Measurements from ENCODE around the gene RAP2C.
"Not testable (repeated sequence)": the region's sequence is repeated elsewhere in the genome, so short reads cannot be mapped to it uniquely, and the experiment has no call there.

Gene RAP2C

GRCh38 chrX:132199941-132200340, 19.3 kb downstream of the RAP2C start:
- no peak for DNase-seq (ENCODE audit: low read depth)

GRCh38 chrX:132193872-132194574, 25.2 kb downstream of the RAP2C start:
- no peak for DNase-seq (ENCODE audit: low read depth)

- DNase-seq (ENCODE audit: low read depth) = no peak
Measured at GRCh38 chrX:132191938-132192337, 27.3 kb downstream of the RAP2C start.

- no peak for DNase-seq (ENCODE audit: low read depth)
Measured at GRCh38 chrX:132188175-132188574, 31.1 kb downstream of the RAP2C start.

- no peak for DNase-seq (ENCODE audit: low read depth)
Measured at GRCh38 chrX:132187451-132187850, 31.8 kb downstream of the RAP2C start.

- no peak for DNase-seq (ENCODE audit: low read depth)
Measured at GRCh38 chrX:132184871-132185270, 34.4 kb downstream of the RAP2C start.

GRCh38 chrX:132181364-132181763, 37.9 kb downstream of the RAP2C start:
- no peak for DNase-seq (ENCODE audit: low read depth)

- no peak for DNase-seq (ENCODE audit: low read depth)
Measured at GRCh38 chrX:132180929-132181328, 38.3 kb downstream of the RAP2C start.

- no peak for DNase-seq (ENCODE audit: low read depth)
Measured at GRCh38 chrX:132173647-132174046, 45.6 kb downstream of the RAP2C start.

- DNase-seq (ENCODE audit: low read depth) = no peak
Measured at GRCh38 chrX:132171881-132172280, 47.4 kb downstream of the RAP2C start.

GRCh38 chrX:132171478-132171877, 47.8 kb downstream of the RAP2C start:
- DNase-seq (ENCODE audit: low read depth) = no peak

- DNase-seq (ENCODE audit: low read depth) = no peak
Measured at GRCh38 chrX:132169554-132169953, 49.7 kb downstream of the RAP2C start.

GRCh38 chrX:132165651-132166050, 53.6 kb downstream of the RAP2C start:
- DNase-seq (ENCODE audit: low read depth) = no peak

GRCh38 chrX:132165005-132165404, 54.2 kb downstream of the RAP2C start:
- DNase-seq (ENCODE audit: low read depth) = no peak

- DNase-seq (ENCODE audit: low read depth) = not testable (repeated sequence)
Measured at GRCh38 chrX:132163094-132163493, 56.2 kb downstream of the RAP2C start.

GRCh38 chrX:132153166-132153565, 66.1 kb downstream of the RAP2C start:
- no peak for DNase-seq (ENCODE audit: low read depth)
